WTC11 (cell line): ENCODE results near the gene VWF.

Experiments used
- SMAD3 ChIP-seq: sonication (generic); formaldehyde crosslinking; IDR thresholded peaks from 2 replicates; pipeline ENCODE4 v1.8.0; 2022; ENCODE audit warnings: missing genetic modification reagents, mild to moderate bottlenecking, borderline replicate concordance
- ZBTB21 ChIP-seq: sonication (generic); formaldehyde crosslinking; IDR thresholded peaks from 2 replicates; pipeline ENCODE4 v1.8.1; 2023; ENCODE audit warnings: mild to moderate bottlenecking, missing genetic modification reagents, borderline replicate concordance
- TF ChIP-seq, protein P1 (sequence below): fragments of 200-600 bp; IDR thresholded peaks from 2 replicates; pipeline ENCODE4 v1.8.0; 2022; ENCODE audit warnings: antibody characterized with exemption

DNA sequence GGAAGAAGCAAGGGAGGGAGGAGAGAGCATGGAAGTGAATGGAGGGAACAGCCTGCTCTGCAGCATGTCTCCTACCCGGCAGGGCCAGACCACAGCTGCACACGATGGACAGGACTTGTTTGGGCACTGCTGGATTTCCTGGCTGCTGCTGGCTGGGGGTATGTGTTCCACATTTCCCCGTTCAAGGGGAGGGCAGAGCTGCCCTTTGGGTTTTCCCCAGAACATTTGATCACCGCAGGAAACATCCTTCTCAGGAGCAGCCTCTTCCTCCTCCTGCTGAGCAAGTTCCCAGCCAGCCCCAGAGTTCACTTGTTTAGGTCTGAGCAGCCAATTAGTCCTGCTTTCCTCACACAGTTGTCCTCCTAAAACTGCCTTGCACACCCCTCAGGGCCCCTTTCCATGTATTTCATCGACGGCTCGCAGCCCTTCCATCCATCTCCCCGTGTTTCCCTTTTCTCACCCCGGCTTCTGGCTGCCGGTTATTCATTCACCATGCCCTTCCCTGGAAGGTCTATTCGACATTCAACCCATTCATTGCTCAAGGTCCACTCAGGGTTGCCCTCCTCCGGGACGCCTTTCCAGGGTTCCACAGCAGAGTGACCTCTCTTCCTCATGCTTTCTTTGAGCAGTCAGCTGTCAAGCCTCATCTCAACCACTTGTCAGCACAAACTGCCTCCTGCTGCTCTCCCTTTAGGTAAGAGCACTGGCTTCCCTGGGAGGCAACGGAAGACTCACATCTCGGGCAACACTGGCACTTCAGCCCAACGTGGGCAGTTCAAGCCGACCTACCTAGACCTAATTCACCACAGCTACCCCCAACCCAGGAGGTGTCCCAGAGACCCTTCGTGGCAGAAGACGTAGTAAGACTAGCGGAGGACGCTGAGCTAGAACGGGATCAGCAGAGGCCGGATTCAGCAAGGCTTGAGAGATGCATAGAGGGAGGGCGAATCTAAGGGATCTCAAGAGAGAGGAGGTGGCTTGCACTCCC lies 159.3 kb downstream of the VWF start:
- TF ChIP-seq, protein P1, sequence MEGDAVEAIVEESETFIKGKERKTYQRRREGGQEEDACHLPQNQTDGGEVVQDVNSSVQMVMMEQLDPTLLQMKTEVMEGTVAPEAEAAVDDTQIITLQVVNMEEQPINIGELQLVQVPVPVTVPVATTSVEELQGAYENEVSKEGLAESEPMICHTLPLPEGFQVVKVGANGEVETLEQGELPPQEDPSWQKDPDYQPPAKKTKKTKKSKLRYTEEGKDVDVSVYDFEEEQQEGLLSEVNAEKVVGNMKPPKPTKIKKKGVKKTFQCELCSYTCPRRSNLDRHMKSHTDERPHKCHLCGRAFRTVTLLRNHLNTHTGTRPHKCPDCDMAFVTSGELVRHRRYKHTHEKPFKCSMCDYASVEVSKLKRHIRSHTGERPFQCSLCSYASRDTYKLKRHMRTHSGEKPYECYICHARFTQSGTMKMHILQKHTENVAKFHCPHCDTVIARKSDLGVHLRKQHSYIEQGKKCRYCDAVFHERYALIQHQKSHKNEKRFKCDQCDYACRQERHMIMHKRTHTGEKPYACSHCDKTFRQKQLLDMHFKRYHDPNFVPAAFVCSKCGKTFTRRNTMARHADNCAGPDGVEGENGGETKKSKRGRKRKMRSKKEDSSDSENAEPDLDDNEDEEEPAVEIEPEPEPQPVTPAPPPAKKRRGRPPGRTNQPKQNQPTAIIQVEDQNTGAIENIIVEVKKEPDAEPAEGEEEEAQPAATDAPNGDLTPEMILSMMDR: no peak
- TF ChIP-seq SMAD3 (CRISPR knock-in tag) (no peak), ZBTB21 (CRISPR knock-in tag) (no peak)
